ENCODE results near the gene AOPEP.

AOPEP gene

DNA sequence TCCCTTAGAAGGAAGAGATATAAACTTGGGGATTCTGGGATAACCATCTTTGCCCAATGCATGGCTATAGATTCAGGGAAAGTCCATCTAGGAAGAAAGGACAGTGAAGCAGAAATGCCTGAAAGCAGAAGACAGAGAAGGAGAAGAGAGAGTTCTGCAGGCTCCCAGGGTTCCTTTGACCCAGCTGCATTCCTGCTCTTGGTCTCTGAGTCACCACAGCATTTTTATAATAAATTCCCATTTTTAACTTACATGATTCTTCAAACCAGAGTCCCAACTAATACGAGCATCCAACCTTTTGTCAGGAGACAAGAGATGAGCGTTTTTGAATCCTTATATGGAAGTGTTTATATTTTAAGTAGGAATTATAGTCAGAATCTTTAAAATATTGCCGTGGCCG, 12.0 kb upstream of the AOPEP start:
- H3K9ac ChIP-seq (ENCODE audit: low read depth in 1 of 2, low read length in 2 of 2) = no peak overlapping the region
- no peaks in the 10 kb centered on the region for H3K9me3 ChIP-seq (ENCODE audit: control insufficient read depth in 1 of 2, low read length in 2 of 2)
- H3K27ac ChIP-seq (ENCODE audit: low read depth, low read length) = no peak overlapping the region
- H3K36me3 ChIP-seq (ENCODE audit: control insufficient read depth in 1 of 2, insufficient read depth in 2 of 2, low read length in 2 of 2) = no peaks in the 10 kb centered on the region
- H3K27me3 ChIP-seq (ENCODE audit: control insufficient read depth in 1 of 2, insufficient read depth in 2 of 2, low read length in 2 of 2) = no peaks in the 10 kb centered on the region
- H3K4me1 ChIP-seq (ENCODE audit: control insufficient read depth in 1 of 2, insufficient read depth in 2 of 2, low read length in 2 of 2) = no peaks in the 10 kb centered on the region
- H3K4me3 ChIP-seq (ENCODE audit: low read depth in 1 of 2, low read length in 2 of 2) = no peak overlapping the region

DNA sequence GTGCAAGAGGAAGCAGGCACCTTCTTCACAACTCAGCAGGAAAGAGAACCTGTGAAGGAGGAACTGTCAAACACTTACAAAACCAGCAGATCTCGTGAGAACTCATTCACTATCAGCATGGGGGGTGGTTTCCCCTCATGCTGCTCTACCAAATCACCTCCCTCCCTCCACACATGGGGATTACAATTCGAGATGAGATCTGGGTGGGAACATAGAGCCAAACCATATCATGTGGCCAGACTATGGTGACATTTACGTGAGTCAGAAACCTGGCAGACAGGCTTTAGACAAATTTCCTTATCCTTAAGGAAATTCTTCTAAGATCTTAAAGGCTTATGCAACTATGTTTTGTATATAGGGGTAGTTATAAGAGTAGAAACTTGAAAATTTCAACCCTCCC, 8.7 kb upstream of the AOPEP start:
- Histone ChIP-seq H3K4me1 (ENCODE audit: control insufficient read depth in 1 of 2, insufficient read depth in 2 of 2, low read length in 2 of 2) (no peaks in the 10 kb centered on the region), H3K9me3 (ENCODE audit: control insufficient read depth in 1 of 2, low read length in 2 of 2) (no peaks in the 10 kb centered on the region), H3K36me3 (ENCODE audit: control insufficient read depth in 1 of 2, insufficient read depth in 2 of 2, low read length in 2 of 2) (no peaks in the 10 kb centered on the region), H3K27ac (ENCODE audit: low read depth, low read length) (no peak overlapping the region), H3K4me3 (ENCODE audit: low read depth in 1 of 2, low read length in 2 of 2) (no peak overlapping the region), H3K27me3 (ENCODE audit: control insufficient read depth in 1 of 2, insufficient read depth in 2 of 2, low read length in 2 of 2) (no peaks in the 10 kb centered on the region), H3K9ac (ENCODE audit: low read depth in 1 of 2, low read length in 2 of 2) (no peak overlapping the region)

DNA sequence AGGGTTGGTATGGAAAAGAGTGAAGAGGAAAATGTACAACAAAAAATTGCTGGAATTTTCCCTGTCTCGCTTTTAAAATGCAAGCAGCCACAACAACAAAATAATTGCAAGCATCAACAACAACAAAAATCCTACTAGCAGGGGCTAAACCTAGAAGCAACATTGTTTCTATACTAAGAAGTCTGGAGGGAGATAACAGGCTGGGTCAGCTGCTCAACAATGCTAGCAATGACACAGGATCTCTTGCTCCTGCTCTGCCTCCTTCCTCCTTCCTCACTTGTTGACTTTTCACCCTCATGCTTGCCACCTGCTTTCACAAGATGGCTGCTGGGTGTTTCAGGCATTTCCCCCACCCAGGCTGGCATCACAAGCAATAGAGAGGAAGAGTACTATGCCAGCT, 7.6 kb upstream of the AOPEP start:
- no peaks in the 10 kb centered on the region for H3K4me1 ChIP-seq (ENCODE audit: control insufficient read depth in 1 of 2, insufficient read depth in 2 of 2, low read length in 2 of 2)
- H3K27me3 ChIP-seq (ENCODE audit: control insufficient read depth in 1 of 2, insufficient read depth in 2 of 2, low read length in 2 of 2) = no peaks in the 10 kb centered on the region
- no peaks in the 10 kb centered on the region for H3K36me3 ChIP-seq (ENCODE audit: control insufficient read depth in 1 of 2, insufficient read depth in 2 of 2, low read length in 2 of 2)
- no peaks in the 10 kb centered on the region for H3K9me3 ChIP-seq (ENCODE audit: control insufficient read depth in 1 of 2, low read length in 2 of 2)
- H3K9ac ChIP-seq (ENCODE audit: low read depth in 1 of 2, low read length in 2 of 2) = no peak overlapping the region
- no peak overlapping the region for H3K4me3 ChIP-seq (ENCODE audit: low read depth in 1 of 2, low read length in 2 of 2)
- H3K27ac ChIP-seq (ENCODE audit: low read depth, low read length) = no peak overlapping the region

DNA sequence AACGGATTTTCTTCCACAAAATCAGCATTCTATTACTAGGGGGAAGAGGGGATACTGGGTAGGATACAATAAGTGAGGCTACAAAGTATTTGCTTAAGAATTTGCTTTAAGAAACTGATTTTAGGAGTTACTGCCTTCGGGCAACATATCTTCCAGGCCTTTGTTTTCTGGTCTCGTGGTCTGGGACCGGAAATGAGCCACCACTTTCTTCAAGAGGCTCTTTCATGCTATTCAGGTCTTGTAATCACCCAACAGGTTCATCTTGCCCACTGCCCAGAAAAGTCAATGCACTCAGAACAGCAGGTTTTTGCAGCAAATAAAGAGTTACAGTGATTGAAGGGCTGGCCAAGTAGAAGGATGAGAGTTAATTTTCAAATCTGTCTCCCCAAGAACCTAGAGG, 6.6 kb upstream of the AOPEP start:
- Histone ChIP-seq H3K36me3 (ENCODE audit: control insufficient read depth in 1 of 2, insufficient read depth in 2 of 2, low read length in 2 of 2) (no peaks in the 10 kb centered on the region), H3K27me3 (ENCODE audit: control insufficient read depth in 1 of 2, insufficient read depth in 2 of 2, low read length in 2 of 2) (no peaks in the 10 kb centered on the region), H3K4me1 (ENCODE audit: control insufficient read depth in 1 of 2, insufficient read depth in 2 of 2, low read length in 2 of 2) (no peaks in the 10 kb centered on the region), H3K9me3 (ENCODE audit: control insufficient read depth in 1 of 2, low read length in 2 of 2) (no peaks in the 10 kb centered on the region), H3K4me3 (ENCODE audit: low read depth in 1 of 2, low read length in 2 of 2) (no peak overlapping the region), H3K27ac (ENCODE audit: low read depth, low read length) (no peak overlapping the region), H3K9ac (ENCODE audit: low read depth in 1 of 2, low read length in 2 of 2) (no peak overlapping the region)

DNA sequence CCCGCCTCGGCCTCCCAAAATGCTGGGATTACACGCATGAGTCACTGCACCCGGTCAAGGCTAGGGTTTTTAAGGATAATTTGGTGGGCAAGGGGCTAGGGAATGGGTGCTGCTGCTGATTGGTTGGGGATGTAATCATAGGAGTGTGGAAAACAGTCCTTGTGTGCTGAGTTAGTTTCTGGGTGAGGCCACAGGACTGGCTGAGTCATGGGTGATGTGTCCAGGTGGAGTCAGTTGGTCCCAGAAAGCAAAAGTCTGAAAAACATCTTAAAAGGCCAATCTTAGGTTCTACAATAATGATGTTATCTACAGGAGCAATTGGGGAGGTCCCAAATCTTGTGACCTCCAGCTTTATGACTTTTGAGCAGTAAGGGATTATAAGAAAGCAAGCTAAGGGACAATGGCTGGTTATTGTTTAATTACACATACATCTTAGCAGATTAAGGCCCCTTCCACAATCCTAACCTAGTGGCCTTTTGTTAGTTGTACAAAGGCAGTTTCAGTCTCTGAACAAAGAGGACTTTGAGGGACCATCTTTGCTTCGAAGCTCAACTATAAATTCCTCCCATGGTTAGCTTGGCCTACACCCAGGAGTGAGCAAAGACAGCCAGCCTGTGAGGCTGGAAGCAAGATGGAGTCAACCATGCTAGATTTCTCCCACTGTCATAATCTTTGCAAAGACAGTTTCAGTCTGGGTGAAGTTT, 5.5 kb upstream of the AOPEP start:
- H3K4me3 ChIP-seq (ENCODE audit: low read depth in 1 of 2, low read length in 2 of 2) = no peak overlapping the region
- H3K9me3 ChIP-seq (ENCODE audit: control insufficient read depth in 1 of 2, low read length in 2 of 2) = no peaks in the 10 kb centered on the region
- no peaks in the 10 kb centered on the region for H3K4me1 ChIP-seq (ENCODE audit: control insufficient read depth in 1 of 2, insufficient read depth in 2 of 2, low read length in 2 of 2)
- H3K36me3 ChIP-seq (ENCODE audit: control insufficient read depth in 1 of 2, insufficient read depth in 2 of 2, low read length in 2 of 2) = no peaks in the 10 kb centered on the region
- H3K27ac ChIP-seq (ENCODE audit: low read depth, low read length) = no peak overlapping the region
- H3K27me3 ChIP-seq (ENCODE audit: control insufficient read depth in 1 of 2, insufficient read depth in 2 of 2, low read length in 2 of 2) = no peaks in the 10 kb centered on the region
- no peak overlapping the region for H3K9ac ChIP-seq (ENCODE audit: low read depth in 1 of 2, low read length in 2 of 2)

DNA sequence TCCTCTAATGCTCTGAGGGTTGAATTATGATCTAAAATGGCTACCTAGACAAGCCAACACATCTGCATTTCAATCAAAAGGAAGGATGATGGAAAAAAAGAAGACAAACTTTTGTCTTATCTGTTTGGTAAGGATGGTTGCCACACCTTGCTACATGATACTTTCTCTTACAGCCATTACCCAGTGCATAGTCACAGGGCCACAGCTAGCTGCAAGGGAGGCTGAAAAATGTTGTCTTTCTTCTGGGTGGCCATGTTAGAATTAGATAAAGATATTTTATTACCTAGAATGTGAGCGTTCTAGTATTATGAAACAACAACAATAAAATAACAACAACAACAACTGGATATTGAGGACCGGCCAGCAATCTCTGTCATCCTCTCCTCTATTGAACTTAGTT, 4.7 kb upstream of the AOPEP start:
- Histone ChIP-seq H3K9me3 (ENCODE audit: control insufficient read depth in 1 of 2, low read length in 2 of 2) (no peaks in the 10 kb centered on the region), H3K9ac (ENCODE audit: low read depth in 1 of 2, low read length in 2 of 2) (no peak overlapping the region), H3K27me3 (ENCODE audit: control insufficient read depth in 1 of 2, insufficient read depth in 2 of 2, low read length in 2 of 2) (no peaks in the 10 kb centered on the region), H3K4me3 (ENCODE audit: low read depth in 1 of 2, low read length in 2 of 2) (no peak overlapping the region), H3K36me3 (ENCODE audit: control insufficient read depth in 1 of 2, insufficient read depth in 2 of 2, low read length in 2 of 2) (no peaks in the 10 kb centered on the region), H3K27ac (ENCODE audit: low read depth, low read length) (no peak overlapping the region), H3K4me1 (ENCODE audit: control insufficient read depth in 1 of 2, insufficient read depth in 2 of 2, low read length in 2 of 2) (no peaks in the 10 kb centered on the region)

DNA sequence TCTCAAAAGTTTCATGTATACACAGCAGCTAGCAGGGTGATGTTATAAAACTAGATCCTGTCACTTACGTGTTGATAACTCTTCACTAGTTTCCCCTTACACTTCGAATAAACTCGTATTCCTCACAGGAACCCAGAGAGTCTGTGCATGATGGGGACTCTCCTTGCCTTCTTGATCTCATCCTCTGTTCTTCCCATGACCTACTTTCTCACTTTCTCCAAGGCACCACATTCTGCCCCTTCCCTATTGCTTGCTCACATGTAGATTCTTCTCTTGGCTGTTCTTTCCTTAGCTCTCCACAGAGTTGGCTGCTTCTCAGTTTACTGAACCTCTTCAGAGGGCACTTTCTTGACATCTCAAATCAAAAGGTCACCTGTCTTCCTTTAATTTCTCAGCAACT, 1.2 kb upstream of the AOPEP start:
- Histone ChIP-seq H3K27ac (ENCODE audit: low read depth, low read length) (no peak overlapping the region), H3K9ac (ENCODE audit: low read depth in 1 of 2, low read length in 2 of 2) (no peak overlapping the region), H3K4me1 (ENCODE audit: control insufficient read depth in 1 of 2, insufficient read depth in 2 of 2, low read length in 2 of 2) (peaks cover 9 to 10% of the 10 kb centered on the region in 2 donors), H3K36me3 (ENCODE audit: control insufficient read depth in 1 of 2, insufficient read depth in 2 of 2, low read length in 2 of 2) (no peaks in the 10 kb centered on the region), H3K4me3 (ENCODE audit: low read depth in 1 of 2, low read length in 2 of 2) (no peak overlapping the region), H3K9me3 (ENCODE audit: control insufficient read depth in 1 of 2, low read length in 2 of 2) (no peaks in the 10 kb centered on the region), H3K27me3 (ENCODE audit: control insufficient read depth in 1 of 2, insufficient read depth in 2 of 2, low read length in 2 of 2) (no peaks in the 10 kb centered on the region)

DNA sequence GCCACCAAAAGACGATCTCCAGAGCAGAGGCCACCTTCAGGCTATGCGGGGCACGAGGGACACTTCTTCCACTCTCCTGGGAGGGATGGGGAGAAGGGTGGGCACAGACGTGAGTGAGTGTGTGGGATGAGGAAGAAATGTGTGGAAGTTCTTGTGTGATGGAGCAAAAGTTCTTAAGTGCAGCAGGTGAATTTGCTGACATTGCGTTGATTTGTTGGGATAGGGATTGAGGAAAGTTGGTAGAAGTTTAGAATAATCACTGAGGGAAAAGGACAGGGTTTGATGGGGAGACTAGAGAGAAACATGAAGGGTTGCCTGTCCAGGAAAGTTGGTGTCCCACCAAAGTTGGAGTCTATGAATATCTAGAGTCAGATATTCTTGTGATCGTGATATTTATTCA, 2.2 kb downstream of the AOPEP start:
- Histone ChIP-seq H3K4me3 (ENCODE audit: low read depth in 1 of 2, low read length in 2 of 2) (no peak overlapping the region), H3K27me3 (ENCODE audit: control insufficient read depth in 1 of 2, insufficient read depth in 2 of 2, low read length in 2 of 2) (no peaks in the 10 kb centered on the region), H3K4me1 (ENCODE audit: control insufficient read depth in 1 of 2, insufficient read depth in 2 of 2, low read length in 2 of 2) (peaks cover 9 to 10% of the 10 kb centered on the region in 2 donors), H3K27ac (ENCODE audit: low read depth, low read length) (no peak overlapping the region), H3K36me3 (ENCODE audit: control insufficient read depth in 1 of 2, insufficient read depth in 2 of 2, low read length in 2 of 2) (no peaks in the 10 kb centered on the region), H3K9me3 (ENCODE audit: control insufficient read depth in 1 of 2, low read length in 2 of 2) (no peaks in the 10 kb centered on the region), H3K9ac (ENCODE audit: low read depth in 1 of 2, low read length in 2 of 2) (no peak overlapping the region)

DNA sequence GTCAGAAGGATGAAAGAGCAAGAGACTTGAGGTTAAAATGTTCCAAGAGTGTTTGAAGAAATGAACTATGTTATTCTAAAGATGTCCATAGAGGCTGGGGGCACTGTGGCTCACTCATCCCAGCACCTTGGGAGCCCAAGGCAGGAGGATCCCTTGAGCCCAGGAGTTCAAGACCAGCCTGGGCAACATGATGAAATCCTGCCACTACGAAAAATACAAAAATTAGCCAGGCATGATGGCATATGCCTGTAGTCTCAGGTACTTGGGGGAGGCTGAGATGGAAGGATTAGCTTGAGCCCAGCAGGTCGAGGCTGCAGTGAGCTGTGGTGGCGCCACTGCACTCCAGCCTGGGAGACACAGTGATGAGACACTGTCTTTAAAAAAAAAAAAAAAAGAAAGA, 2.7 kb downstream of the AOPEP start:
- no peaks in the 10 kb centered on the region for H3K27me3 ChIP-seq (ENCODE audit: control insufficient read depth in 1 of 2, insufficient read depth in 2 of 2, low read length in 2 of 2)
- no peak overlapping the region for H3K9ac ChIP-seq (ENCODE audit: low read depth in 1 of 2, low read length in 2 of 2)
- no peaks in the 10 kb centered on the region for H3K9me3 ChIP-seq (ENCODE audit: control insufficient read depth in 1 of 2, low read length in 2 of 2)
- peaks cover 9 to 10% of the 10 kb centered on the region in 2 donors for H3K4me1 ChIP-seq (ENCODE audit: control insufficient read depth in 1 of 2, insufficient read depth in 2 of 2, low read length in 2 of 2)
- no peaks in the 10 kb centered on the region for H3K36me3 ChIP-seq (ENCODE audit: control insufficient read depth in 1 of 2, insufficient read depth in 2 of 2, low read length in 2 of 2)
- H3K4me3 ChIP-seq (ENCODE audit: low read depth in 1 of 2, low read length in 2 of 2) = no peak overlapping the region
- H3K27ac ChIP-seq (ENCODE audit: low read depth, low read length) = no peak overlapping the region

DNA sequence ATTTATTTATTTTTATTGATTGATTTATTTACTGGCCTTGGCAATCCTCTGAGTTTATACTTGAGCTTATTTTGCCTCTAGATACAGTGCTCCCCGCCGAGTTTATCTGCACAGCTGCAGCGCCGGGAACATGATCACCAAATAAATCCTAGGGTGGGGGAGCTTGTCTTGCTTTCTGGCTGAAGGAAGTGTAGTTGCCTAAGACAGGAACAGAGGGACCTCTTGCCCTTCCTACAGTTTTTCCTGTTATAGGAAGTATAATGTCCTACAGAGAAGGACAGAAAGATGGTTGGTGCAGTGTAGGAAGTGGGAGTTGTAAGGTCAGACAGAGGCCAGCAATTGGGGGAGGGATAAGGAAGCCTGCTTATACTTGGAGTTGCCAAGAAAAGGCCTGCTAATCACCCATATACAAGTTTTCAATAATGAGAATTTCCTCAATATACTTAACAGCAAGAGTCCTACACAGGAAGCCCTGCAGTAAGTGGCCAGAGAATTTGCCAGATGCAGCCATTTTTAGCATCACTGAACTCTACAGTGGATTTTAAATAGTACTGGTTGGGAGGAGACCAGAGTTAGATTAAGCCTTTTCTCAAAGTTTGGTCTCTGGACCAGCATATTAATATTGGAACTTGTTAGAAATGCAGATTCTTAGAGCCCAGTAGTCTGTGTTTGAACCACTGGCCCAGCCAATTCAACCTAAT, 7.7 kb downstream of the AOPEP start:
- no peaks in the 10 kb centered on the region for H3K36me3 ChIP-seq (ENCODE audit: control insufficient read depth in 1 of 2, insufficient read depth in 2 of 2, low read length in 2 of 2)
- H3K9ac ChIP-seq (ENCODE audit: low read depth in 1 of 2, low read length in 2 of 2) = no peak overlapping the region
- H3K27me3 ChIP-seq (ENCODE audit: control insufficient read depth in 1 of 2, insufficient read depth in 2 of 2, low read length in 2 of 2) = no peaks in the 10 kb centered on the region
- no peaks in the 10 kb centered on the region for H3K4me1 ChIP-seq (ENCODE audit: control insufficient read depth in 1 of 2, insufficient read depth in 2 of 2, low read length in 2 of 2)
- no peaks in the 10 kb centered on the region for H3K9me3 ChIP-seq (ENCODE audit: control insufficient read depth in 1 of 2, low read length in 2 of 2)
- no peak overlapping the region for H3K27ac ChIP-seq (ENCODE audit: low read depth, low read length)
- no peak overlapping the region for H3K4me3 ChIP-seq (ENCODE audit: low read depth in 1 of 2, low read length in 2 of 2)
